Activated T-helper 1 cell treated with anti-CD3 and anti-CD28 coated beads, Interleukin-2, amount 50 U/mL, for 16 hours (primary cell): Measurements from ENCODE around the gene ERI3.
"Not testable (repeated sequence)": the region's sequence is repeated elsewhere in the genome, so short reads cannot be mapped to it uniquely, and the experiment has no call there.

Experiments
- DNase-seq, 2 donors: peaks; one replicate each; pipeline ENCODE4 v3.0.0-alpha.2; 2020; ENCODE audit warnings: low read depth in 1 of 2, low spot score in 1 of 2

Gene ERI3

DNA sequence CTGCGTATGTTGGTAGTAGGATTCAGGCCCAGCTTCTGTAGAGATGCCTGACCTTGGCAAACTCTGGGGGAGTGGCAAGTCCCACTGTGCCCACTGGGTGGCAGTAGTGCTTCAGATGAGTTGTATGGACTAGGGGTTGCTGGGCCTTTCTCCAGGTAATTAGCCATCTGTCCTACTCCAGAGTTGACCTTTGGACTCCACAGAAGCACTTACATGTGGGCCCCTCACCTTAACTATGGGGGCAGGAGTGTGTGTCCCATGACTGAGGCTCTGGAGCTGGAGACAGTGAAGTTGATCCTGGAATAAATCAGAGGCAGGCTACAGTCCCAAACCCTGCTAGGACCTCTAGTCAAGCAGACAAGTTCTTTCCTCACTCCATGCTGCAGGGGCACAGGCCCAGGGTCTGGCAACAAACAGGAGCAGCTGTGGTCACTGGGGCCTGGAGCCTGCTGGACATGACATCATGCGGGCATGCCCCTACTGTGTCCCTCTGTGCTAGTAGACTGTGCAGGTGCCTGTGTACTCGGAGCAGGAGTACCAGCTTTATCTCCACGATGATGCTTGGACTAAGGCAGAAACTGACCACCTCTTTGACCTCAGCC lies 137.1 kb downstream of the ERI3 start:
- peak; percentile 37 to 45 for DNase-seq

DNA sequence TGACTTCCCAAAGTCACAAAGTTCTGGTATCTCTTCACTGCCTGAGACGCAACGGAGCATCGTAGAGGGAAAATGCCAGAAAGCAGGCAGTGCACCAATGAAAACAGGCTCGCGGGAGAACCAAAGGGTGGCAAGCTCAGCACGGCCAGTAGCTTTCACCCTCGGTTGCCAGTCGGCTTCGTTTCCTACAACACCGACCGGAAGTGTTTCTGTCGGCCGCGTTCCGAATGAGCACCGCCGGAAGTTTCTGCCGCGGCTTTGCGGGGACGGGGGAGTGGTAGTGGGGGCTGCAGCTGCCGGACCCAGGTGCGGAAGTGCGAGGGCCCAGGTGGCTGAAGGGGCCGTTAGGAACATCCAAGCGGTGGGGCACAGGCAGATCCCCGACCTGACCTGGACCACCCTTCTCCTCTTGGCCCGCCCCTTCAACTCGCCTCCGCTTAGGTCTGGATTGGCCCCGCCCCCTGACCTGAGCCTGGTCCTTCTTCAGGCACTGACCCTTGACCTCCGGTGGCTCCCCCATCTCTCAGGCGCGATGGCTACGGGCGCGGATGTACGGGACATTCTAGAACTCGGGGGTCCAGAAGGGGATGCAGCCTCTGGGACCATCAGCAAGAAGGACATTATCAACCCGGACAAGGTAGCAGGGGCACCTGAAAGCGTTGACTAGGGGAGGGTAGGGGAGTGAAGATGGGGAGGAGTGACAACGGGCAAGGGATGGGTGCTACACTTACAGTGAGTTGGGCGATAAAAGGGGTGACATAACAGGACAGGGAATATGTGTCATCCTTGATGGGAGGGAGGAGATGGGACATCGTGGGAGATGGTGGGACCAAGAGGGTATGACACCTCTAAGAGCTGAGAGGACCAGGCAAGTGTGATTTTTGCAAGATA lies 141.6 kb downstream of the ERI3 start, which contains the start of gene DMAP1:
Gene DMAP1 (plus strand): TSS at position 250 of the 891 bp plus-strand sequence. CDS start 283 bp downstream, at position 533.
- DNase-seq, result peak; percentile 75 to 77

- no peak for DNase-seq
Measured at GRCh38 chr1:44212355-44213221, 142.5 kb downstream of the ERI3 start.

DNA sequence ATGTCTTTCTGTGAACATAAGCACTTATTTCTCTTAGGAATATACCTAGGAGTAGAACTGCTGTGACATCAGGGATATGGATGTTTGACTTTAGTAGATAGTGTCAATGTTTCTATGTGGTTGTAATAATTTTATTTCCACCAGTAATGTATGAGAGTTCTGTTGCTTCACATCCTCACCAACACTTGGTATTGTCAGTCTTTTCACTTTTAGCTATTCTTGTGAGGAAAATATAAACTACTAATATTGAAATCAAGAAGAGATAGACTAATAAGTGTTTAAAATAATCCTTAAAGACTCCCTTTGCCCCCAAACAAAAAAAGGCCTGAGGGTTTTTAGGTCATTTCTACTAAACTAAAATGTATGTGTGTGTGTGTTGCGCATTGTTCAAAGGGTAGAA lies 144.5 kb downstream of the ERI3 start:
- DNase-seq, result no peak

DNA sequence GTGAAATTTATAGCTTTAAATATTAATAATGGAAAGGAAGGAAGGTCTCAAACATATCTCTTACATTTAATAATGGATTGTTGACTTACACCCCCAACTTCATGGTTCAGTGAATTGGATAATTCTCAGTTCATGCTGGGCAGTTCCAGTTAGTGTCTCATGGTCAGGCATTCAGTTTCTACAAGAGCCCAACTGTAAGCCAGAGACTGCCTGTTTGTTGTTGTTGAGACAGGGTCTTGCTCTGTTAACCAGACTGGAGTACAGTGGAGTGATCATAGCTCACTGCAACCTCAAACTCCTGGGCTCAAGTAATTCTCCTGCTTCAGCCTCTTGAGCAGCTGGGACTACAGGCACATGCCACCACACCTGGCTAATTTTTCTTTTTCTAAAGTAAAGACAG lies 146.8 kb downstream of the ERI3 start:
- no peak for DNase-seq

GRCh38 chr1:44206545-44206944 lies 148.5 kb downstream of the ERI3 start:
- DNase-seq, result not testable (repeated sequence)

- no peak for DNase-seq
Measured at GRCh38 chr1:44200336-44200735, 154.7 kb downstream of the ERI3 start.

GRCh38 chr1:44174630-44175029 lies 180.4 kb downstream of the ERI3 start:
- no peak for DNase-seq
